NB4 (cell line): ENCODE results near the gene ATP5MG.

Experiments used
- DNase-seq: peaks from one replicate; pipeline ENCODE4 v3.0.0; 2010; ENCODE audit warnings: low read depth
- H3K4me3 ChIP-seq: one replicate; pipeline ENCODE4 v1.5.1; 2011; ENCODE audit warnings: mild to moderate bottlenecking, low read depth, low read length, moderate library complexity
- MYC ChIP-seq: IDR thresholded peaks from 2 replicates; pipeline ENCODE4 v1.6.1; 2011; ENCODE audit warnings: low read depth, low read length
- POLR2A ChIP-seq: IDR thresholded peaks from 2 replicates; pipeline ENCODE4 v1.6.1; 2011; ENCODE audit warnings: mild to moderate bottlenecking; ENCODE audit not compliant: insufficient read length; ENCODE audit errors: extremely low read depth
- TF ChIP-seq, protein P1 (sequence below): IDR thresholded peaks from one replicate; pipeline ENCODE4 v1.5.1; 2012; ENCODE audit warnings: low read depth, low read length
- TF ChIP-seq, protein P2 (sequence below): IDR thresholded peaks from 2 replicates; pipeline ENCODE4 v1.6.1; 2011; ENCODE audit warnings: low read depth, low read length

ATP5MG gene

GRCh38 chr11:118442301-118442700 is 40.9 kb downstream of the ATP5MG start:
- TF ChIP-seq, protein P1, sequence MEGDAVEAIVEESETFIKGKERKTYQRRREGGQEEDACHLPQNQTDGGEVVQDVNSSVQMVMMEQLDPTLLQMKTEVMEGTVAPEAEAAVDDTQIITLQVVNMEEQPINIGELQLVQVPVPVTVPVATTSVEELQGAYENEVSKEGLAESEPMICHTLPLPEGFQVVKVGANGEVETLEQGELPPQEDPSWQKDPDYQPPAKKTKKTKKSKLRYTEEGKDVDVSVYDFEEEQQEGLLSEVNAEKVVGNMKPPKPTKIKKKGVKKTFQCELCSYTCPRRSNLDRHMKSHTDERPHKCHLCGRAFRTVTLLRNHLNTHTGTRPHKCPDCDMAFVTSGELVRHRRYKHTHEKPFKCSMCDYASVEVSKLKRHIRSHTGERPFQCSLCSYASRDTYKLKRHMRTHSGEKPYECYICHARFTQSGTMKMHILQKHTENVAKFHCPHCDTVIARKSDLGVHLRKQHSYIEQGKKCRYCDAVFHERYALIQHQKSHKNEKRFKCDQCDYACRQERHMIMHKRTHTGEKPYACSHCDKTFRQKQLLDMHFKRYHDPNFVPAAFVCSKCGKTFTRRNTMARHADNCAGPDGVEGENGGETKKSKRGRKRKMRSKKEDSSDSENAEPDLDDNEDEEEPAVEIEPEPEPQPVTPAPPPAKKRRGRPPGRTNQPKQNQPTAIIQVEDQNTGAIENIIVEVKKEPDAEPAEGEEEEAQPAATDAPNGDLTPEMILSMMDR = no peak
- no peak for TF ChIP-seq MYC
- TF ChIP-seq, protein P2, sequence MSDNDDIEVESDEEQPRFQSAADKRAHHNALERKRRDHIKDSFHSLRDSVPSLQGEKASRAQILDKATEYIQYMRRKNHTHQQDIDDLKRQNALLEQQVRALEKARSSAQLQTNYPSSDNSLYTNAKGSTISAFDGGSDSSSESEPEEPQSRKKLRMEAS = no peak
- no peak for TF ChIP-seq POLR2A
- H3K4me3 ChIP-seq = no peak overlapping the region
- no peak for DNase-seq

DNA sequence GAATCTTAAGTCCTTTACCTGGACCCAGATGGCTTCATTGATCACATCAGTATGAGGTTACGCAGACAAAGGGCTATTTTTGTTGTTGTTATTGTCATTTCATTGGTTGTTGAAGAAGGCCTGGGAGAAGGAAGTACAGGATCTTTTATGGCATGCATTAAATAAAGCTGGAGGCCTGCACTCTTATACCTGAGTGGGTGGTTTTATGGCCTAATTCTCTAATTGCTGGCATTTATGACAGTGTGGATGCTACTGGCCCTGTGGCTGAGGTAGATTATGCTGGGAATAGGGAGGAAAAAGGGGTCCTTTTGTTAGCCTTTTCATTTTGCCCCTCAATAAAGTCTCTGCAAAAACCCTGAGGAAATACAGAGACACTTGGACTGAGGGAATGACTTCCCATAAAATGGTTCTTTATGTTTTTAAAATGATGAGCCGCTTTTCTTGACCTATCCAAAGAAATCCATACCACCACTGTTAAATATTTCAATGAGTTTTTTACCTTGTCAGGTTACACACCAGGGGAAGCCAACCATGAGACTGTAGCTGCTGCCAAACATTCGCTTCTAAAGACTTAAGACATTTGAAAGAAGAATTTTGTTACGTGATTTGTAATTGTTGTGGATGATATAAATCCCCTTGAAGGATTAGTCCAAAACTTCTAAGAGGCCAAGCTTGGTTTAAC is 41.6 kb downstream of the ATP5MG start:
- TF ChIP-seq, protein P1 = no peak
- H3K4me3 ChIP-seq = no peak overlapping the region

GRCh38 chr11:118443590-118444218 is 42.3 kb downstream of the ATP5MG start:
- TF ChIP-seq MYC (no peak), POLR2A (no peak)
- TF ChIP-seq, protein P2 = no peak
- DNase-seq = no peak
- H3K4me3 ChIP-seq = no peak overlapping the region

More for the DNA sequence above, 41.6 kb downstream of the ATP5MG start:
- no peak for DNase-seq

GRCh38 chr11:118447423-118447822 is 46.0 kb downstream of the ATP5MG start:
- TF ChIP-seq POLR2A = no peak
- TF ChIP-seq, protein P1 = no peak
- TF ChIP-seq, protein P2 = no peak
- no peak for TF ChIP-seq MYC

GRCh38 chr11:118448294-118448693 is 46.9 kb downstream of the ATP5MG start:
- H3K4me3 ChIP-seq = no peak overlapping the region
- no peak for DNase-seq
- TF ChIP-seq MYC = no peak
- TF ChIP-seq, protein P2 = no peak
- TF ChIP-seq, protein P1 = no peak
- TF ChIP-seq POLR2A = no peak

More at GRCh38 chr11:118447423-118447822, 46.0 kb downstream of the ATP5MG start:
- DNase-seq = no peak
- no peak overlapping the region for H3K4me3 ChIP-seq

DNA sequence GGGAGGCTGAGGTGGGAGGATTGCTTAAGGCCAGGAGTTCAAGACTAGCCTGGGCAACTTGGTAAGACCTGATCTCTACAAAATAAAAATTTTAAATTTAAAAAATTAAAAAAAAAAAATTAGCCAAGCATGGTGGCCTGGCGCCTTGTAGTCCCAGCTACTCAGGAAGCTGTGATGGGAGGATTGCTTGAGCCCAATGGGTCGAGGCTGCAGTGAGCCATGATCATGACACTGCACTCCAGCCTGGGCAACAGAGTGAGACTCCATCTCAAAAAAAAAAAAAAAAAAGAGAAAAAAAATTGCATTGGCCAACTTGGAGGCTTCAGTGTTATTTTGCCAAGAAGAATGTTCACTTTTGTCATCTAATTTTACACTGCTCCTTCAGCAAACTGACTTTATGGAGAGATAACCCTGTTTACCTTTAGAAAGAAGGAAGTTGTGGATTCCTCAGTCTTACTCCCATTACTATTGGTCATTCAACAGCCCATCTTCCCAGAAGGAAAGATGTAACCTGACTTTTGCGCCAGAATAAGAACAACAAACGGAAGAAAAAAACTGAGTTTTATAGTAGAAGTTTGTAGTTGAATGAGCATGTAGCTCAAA is 48.0 kb downstream of the ATP5MG start:
- no peak for DNase-seq
- TF ChIP-seq, protein P2 = no peak
- TF ChIP-seq MYC (no peak), POLR2A (no peak)
- TF ChIP-seq, protein P1 = no peak
- H3K4me3 ChIP-seq = no peak overlapping the region
